Ishikawa (cell line): ENCODE data around the gene AGPAT2.

Experiments used
- CEBPB ChIP-seq: IDR thresholded peaks from 2 replicates; pipeline ENCODE4 v1.6.1; 2012
- CREB1 ChIP-seq: IDR thresholded peaks from 2 replicates; pipeline ENCODE4 v1.6.1; 2012; ENCODE audit warnings: low read depth
- EGR1 ChIP-seq: IDR thresholded peaks from 2 replicates; pipeline ENCODE4 v1.6.1; 2012
- EP300 ChIP-seq: IDR thresholded peaks from 2 replicates; pipeline ENCODE4 v1.6.1; 2012; ENCODE audit warnings: borderline replicate concordance
- NFIC ChIP-seq: IDR thresholded peaks from 2 replicates; pipeline ENCODE4 v1.6.1; 2012
- RAD21 ChIP-seq: IDR thresholded peaks from 2 replicates; pipeline ENCODE4 v1.6.1; 2012; ENCODE audit warnings: low read depth
- TAF1 ChIP-seq: IDR thresholded peaks from 2 replicates; pipeline ENCODE4 v1.6.1; 2012; ENCODE audit warnings: low read depth, mild to moderate bottlenecking
- TEAD4 ChIP-seq: IDR thresholded peaks from 2 replicates; pipeline ENCODE4 v1.6.1; 2012
- YY1 ChIP-seq: IDR thresholded peaks from 2 replicates; pipeline ENCODE4 v1.6.1; 2012; ENCODE audit warnings: low read depth
- ZBTB7A ChIP-seq: IDR thresholded peaks from 2 replicates; pipeline ENCODE4 v1.6.1; 2012; ENCODE audit warnings: low read depth
- TF ChIP-seq, protein P1 (sequence below): IDR thresholded peaks from 2 replicates; pipeline ENCODE4 v1.6.1; 2012; ENCODE audit warnings: low read depth, mild to moderate bottlenecking
- TF ChIP-seq, protein P2 (sequence below): IDR thresholded peaks from 2 replicates; pipeline ENCODE4 v1.6.1; 2012
- TF ChIP-seq, protein P3 (sequence below): IDR thresholded peaks from 2 replicates; pipeline ENCODE4 v1.6.1; 2012

DNA sequence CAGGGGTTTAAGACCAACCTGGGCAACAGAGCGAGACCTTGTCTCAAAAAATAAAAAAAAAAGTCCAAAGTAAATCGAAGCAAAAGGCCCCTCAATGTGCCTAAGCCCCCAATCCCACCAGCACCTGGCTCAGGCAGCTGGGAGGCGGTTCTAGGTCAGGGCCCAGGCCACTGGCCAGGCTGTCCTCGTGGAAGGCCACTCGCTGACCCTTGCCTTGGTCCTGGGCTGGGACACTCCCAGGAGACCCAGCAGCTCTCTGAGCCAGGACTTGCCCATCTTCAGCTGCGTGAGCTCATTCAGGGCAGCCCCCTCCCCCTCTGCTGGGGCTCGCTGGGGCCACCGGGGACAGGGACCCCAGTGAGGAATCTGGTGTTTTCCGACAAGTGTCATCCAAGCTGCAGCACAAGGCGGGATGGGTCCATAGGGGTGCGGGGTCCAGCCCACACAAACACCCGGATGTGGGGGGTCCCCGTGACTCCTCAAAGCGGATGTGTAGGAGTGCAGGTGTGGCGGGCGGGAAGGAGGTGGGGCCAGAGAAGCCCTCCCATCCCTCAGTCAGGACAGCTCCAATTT lies 4.0 kb downstream of the AGPAT2 start:
- TF ChIP-seq, protein P1, sequence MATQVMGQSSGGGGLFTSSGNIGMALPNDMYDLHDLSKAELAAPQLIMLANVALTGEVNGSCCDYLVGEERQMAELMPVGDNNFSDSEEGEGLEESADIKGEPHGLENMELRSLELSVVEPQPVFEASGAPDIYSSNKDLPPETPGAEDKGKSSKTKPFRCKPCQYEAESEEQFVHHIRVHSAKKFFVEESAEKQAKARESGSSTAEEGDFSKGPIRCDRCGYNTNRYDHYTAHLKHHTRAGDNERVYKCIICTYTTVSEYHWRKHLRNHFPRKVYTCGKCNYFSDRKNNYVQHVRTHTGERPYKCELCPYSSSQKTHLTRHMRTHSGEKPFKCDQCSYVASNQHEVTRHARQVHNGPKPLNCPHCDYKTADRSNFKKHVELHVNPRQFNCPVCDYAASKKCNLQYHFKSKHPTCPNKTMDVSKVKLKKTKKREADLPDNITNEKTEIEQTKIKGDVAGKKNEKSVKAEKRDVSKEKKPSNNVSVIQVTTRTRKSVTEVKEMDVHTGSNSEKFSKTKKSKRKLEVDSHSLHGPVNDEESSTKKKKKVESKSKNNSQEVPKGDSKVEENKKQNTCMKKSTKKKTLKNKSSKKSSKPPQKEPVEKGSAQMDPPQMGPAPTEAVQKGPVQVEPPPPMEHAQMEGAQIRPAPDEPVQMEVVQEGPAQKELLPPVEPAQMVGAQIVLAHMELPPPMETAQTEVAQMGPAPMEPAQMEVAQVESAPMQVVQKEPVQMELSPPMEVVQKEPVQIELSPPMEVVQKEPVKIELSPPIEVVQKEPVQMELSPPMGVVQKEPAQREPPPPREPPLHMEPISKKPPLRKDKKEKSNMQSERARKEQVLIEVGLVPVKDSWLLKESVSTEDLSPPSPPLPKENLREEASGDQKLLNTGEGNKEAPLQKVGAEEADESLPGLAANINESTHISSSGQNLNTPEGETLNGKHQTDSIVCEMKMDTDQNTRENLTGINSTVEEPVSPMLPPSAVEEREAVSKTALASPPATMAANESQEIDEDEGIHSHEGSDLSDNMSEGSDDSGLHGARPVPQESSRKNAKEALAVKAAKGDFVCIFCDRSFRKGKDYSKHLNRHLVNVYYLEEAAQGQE = no peak
- TF ChIP-seq EP300 (no peak), CEBPB (no peak), YY1 (no peak), NFIC (no peak), TEAD4 (no peak), RAD21 (no peak), EGR1 (no peak), ZBTB7A (no peak), CREB1 (no peak), TAF1 (no peak)
- TF ChIP-seq, protein P2, sequence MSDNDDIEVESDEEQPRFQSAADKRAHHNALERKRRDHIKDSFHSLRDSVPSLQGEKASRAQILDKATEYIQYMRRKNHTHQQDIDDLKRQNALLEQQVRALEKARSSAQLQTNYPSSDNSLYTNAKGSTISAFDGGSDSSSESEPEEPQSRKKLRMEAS = no peak
- TF ChIP-seq, protein P3, sequence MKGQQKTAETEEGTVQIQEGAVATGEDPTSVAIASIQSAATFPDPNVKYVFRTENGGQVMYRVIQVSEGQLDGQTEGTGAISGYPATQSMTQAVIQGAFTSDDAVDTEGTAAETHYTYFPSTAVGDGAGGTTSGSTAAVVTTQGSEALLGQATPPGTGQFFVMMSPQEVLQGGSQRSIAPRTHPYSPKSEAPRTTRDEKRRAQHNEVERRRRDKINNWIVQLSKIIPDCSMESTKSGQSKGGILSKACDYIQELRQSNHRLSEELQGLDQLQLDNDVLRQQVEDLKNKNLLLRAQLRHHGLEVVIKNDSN = no peak
